Neural cell (in vitro differentiated cells): ENCODE measurements around the gene GPR3. TPM values are rescaled to one million over a fixed set of nuclear protein-coding genes. Genes with fewer than 3 reads are reported as not detected.

Experiments
- H2AFZ ChIP-seq: fragments of 200-600, 300-800 bp; sonication (generic), shearing (Covaris generic); 2 replicates; pipeline ENCODE4 v1.6.0; 2014; ENCODE audit warnings: low read depth, mild to moderate bottlenecking, antibody characterized with exemption, low read length, moderate library complexity
- H3F3A ChIP-seq: fragments of 200-600 bp; shearing (Covaris generic); 2 replicates; pipeline ENCODE4 v1.6.1; 2016; ENCODE audit warnings: mild to moderate bottlenecking, moderate library complexity, mixed read lengths, antibody characterized with exemption, low read length; ENCODE audit not compliant: insufficient read depth, poor library complexity, severe bottlenecking
- H3K27ac ChIP-seq: fragments of 200-600, 300-800 bp; sonication (generic), shearing (Covaris generic); 2 replicates; pipeline ENCODE4 v1.5.1; 2014; ENCODE audit warnings: mild to moderate bottlenecking, low read length, moderate library complexity
- H3K27me3 ChIP-seq: fragments of 300-800, 200-600 bp; sonication (generic), shearing (Covaris generic); 2 replicates; pipeline ENCODE4 v1.6.0; 2014; ENCODE audit warnings: mild to moderate bottlenecking, low read depth, low read length, moderate library complexity; ENCODE audit not compliant: insufficient read depth
- H3K36me3 ChIP-seq: fragments of 300-800, 200-600 bp; sonication (generic), shearing (Covaris generic); 2 replicates; pipeline ENCODE4 v1.5.1; 2014; ENCODE audit warnings: mild to moderate bottlenecking, antibody characterized with exemption, low read length, moderate library complexity; ENCODE audit not compliant: insufficient read depth
- H3K4me2 ChIP-seq: fragments of 300-800, 200-600 bp; sonication (generic), shearing (Covaris generic); 2 replicates; pipeline ENCODE4 v1.6.0; 2014; ENCODE audit warnings: mild to moderate bottlenecking, low read length
- H3K4me3 ChIP-seq: fragments of 300-800, 200-600 bp; sonication (generic), shearing (Covaris generic); 2 replicates; pipeline ENCODE4 v1.5.1; 2014; ENCODE audit warnings: mild to moderate bottlenecking, low read length, moderate library complexity
- H3K79me2 ChIP-seq: fragments of 200-600 bp; shearing (Covaris generic); replicated peaks from 2 replicates; pipeline ENCODE4 v1.6.0; 2014; ENCODE audit warnings: mild to moderate bottlenecking, low read length, moderate library complexity; ENCODE audit not compliant: insufficient read depth
- H3K9ac ChIP-seq: fragments of 300-800, 200-600 bp; sonication (generic), shearing (Covaris generic); 2 replicates; pipeline ENCODE4 v1.6.1; 2016; ENCODE audit warnings: mild to moderate bottlenecking, low read length, mixed read lengths
- H3K9me2 ChIP-seq: fragments of 200-600 bp; shearing (Covaris generic); 2 replicates; pipeline ENCODE4 v1.6.1; 2016; ENCODE audit warnings: mild to moderate bottlenecking, low read length, mixed read lengths; ENCODE audit not compliant: insufficient read depth
- H3K9me3 ChIP-seq: fragments of 200-600, 300-800 bp; sonication (generic), shearing (Covaris generic); 2 replicates; pipeline ENCODE4 v1.6.1; 2016; ENCODE audit warnings: mild to moderate bottlenecking, mixed run types, low read length, moderate library complexity, mixed read lengths
- H4K20me1 ChIP-seq: fragments of 200-600 bp; shearing (Covaris generic); 2 replicates; pipeline ENCODE4 v1.6.1; 2016; ENCODE audit warnings: mild to moderate bottlenecking, mixed run types; ENCODE audit not compliant: insufficient read depth
- EP300 ChIP-seq: fragments of 450-650 bp; conservative IDR thresholded peaks from 2 replicates; pipeline ENCODE4 v1.6.1; 2014; ENCODE audit warnings: antibody characterized with exemption, mild to moderate bottlenecking, moderate library complexity; ENCODE audit not compliant: poor library complexity, severe bottlenecking
- EZH2 ChIP-seq: fragments of 200-600, 300-800 bp; shearing (Covaris generic), sonication (generic); IDR thresholded peaks from 2 replicates; pipeline ENCODE4 v1.6.1; 2014; ENCODE audit warnings: antibody characterized with exemption, low read length, borderline replicate concordance, mild to moderate bottlenecking; ENCODE audit not compliant: insufficient read depth, poor library complexity, severe bottlenecking
- MXI1 ChIP-seq: fragments of 450-650 bp; conservative IDR thresholded peaks from 2 replicates; pipeline ENCODE4 v1.6.1; 2014; ENCODE audit warnings: antibody characterized with exemption, mild to moderate bottlenecking; ENCODE audit not compliant: poor library complexity, severe bottlenecking
- POLR2AphosphoS5 ChIP-seq: IDR thresholded peaks from 2 replicates; pipeline ENCODE4 v1.6.1; 2012
- RAD21 ChIP-seq: fragments of 450-650 bp; conservative IDR thresholded peaks from 2 replicates; pipeline ENCODE4 v1.6.1; 2014; ENCODE audit warnings: antibody characterized with exemption, mild to moderate bottlenecking, moderate library complexity
- SMC3 ChIP-seq: fragments of 450-650 bp; conservative IDR thresholded peaks from 2 replicates; pipeline ENCODE4 v1.6.1; 2014; ENCODE audit warnings: antibody characterized with exemption, mild to moderate bottlenecking, moderate library complexity; ENCODE audit not compliant: poor library complexity
- TAF1 ChIP-seq: IDR thresholded peaks from 2 replicates; pipeline ENCODE4 v1.6.1; 2012; ENCODE audit warnings: low read depth
- polyA plus RNA-seq: library from polyadenylated mRNA; depleted of rRNA; stranded (reverse); fragments of >200 nt; gene quantifications from 2 replicates; pipeline ENCODE4 v1.2.3, GENCODE V29; 2014
- TF ChIP-seq, protein P1 (sequence below): fragments of 450-650 bp; IDR thresholded peaks from 2 replicates; pipeline ENCODE4 v1.5.1; 2014; ENCODE audit warnings: antibody characterized with exemption, mild to moderate bottlenecking, moderate library complexity; ENCODE audit not compliant: poor library complexity, severe bottlenecking
- TF ChIP-seq, protein P2 (sequence below): IDR thresholded peaks from 2 replicates; pipeline ENCODE4 v1.6.1; 2012; ENCODE audit warnings: borderline replicate concordance

The GPR3 gene
- polyA plus RNA-seq, 1 donor from 2014 or later: 0.54 TPM

DNA sequence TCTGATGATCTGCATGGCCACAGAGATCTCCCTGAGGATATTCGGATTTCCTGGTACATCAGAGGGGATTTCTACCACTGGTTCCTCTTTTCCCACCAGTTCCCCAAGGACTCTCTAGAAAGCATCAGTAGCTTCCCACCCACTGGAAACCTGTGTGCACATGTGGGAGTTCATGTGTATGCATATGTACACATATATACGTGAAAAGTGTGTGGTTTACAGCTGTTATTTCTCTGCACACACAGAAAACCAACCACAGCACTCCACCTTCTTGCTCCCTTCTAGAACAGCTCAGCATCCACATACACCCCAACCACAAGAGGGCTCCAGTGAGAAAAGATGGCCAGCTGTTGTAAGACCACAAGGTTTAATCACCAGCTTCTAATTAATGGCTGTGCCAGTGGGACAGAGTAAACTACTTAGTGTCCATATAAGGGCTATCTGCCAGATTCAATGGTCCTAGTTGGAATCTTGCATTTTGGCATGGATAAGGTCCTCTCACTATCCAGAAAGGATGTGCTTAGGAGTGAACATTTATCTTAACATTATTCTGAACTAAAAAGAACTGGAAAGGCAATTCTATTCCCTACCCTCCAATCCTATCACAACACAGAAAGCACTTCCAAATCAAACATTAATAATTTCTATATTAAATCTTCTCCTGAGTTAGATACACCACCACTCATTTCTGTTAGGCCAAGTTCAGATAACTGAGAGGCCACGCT is 24.1 kb downstream of the GPR3 start:
- Histone ChIP-seq H2AFZ (no peak overlapping the region), H3K36me3 (no peaks in the 10 kb centered on the region), H3K9me3 (no peaks in the 10 kb centered on the region), H3K4me2 (no peak overlapping the region), H3K9me2 (no peaks in the 10 kb centered on the region), H4K20me1 (no peaks in the 10 kb centered on the region), H3K27ac (no peak overlapping the region), H3K27me3 (no peaks in the 10 kb centered on the region), H3F3A (no peaks in the 10 kb centered on the region), H3K79me2 (no peaks in the 10 kb centered on the region), H3K9ac (no peak overlapping the region), H3K4me3 (no peak overlapping the region)
- TF ChIP-seq RAD21: no peak
- no peak for TF ChIP-seq TAF1
- no peak for TF ChIP-seq EP300
- no peak for TF ChIP-seq POLR2AphosphoS5
- no peak for TF ChIP-seq EZH2
- TF ChIP-seq, protein P1, sequence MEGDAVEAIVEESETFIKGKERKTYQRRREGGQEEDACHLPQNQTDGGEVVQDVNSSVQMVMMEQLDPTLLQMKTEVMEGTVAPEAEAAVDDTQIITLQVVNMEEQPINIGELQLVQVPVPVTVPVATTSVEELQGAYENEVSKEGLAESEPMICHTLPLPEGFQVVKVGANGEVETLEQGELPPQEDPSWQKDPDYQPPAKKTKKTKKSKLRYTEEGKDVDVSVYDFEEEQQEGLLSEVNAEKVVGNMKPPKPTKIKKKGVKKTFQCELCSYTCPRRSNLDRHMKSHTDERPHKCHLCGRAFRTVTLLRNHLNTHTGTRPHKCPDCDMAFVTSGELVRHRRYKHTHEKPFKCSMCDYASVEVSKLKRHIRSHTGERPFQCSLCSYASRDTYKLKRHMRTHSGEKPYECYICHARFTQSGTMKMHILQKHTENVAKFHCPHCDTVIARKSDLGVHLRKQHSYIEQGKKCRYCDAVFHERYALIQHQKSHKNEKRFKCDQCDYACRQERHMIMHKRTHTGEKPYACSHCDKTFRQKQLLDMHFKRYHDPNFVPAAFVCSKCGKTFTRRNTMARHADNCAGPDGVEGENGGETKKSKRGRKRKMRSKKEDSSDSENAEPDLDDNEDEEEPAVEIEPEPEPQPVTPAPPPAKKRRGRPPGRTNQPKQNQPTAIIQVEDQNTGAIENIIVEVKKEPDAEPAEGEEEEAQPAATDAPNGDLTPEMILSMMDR: peak; percentile 27
- TF ChIP-seq, protein P2, sequence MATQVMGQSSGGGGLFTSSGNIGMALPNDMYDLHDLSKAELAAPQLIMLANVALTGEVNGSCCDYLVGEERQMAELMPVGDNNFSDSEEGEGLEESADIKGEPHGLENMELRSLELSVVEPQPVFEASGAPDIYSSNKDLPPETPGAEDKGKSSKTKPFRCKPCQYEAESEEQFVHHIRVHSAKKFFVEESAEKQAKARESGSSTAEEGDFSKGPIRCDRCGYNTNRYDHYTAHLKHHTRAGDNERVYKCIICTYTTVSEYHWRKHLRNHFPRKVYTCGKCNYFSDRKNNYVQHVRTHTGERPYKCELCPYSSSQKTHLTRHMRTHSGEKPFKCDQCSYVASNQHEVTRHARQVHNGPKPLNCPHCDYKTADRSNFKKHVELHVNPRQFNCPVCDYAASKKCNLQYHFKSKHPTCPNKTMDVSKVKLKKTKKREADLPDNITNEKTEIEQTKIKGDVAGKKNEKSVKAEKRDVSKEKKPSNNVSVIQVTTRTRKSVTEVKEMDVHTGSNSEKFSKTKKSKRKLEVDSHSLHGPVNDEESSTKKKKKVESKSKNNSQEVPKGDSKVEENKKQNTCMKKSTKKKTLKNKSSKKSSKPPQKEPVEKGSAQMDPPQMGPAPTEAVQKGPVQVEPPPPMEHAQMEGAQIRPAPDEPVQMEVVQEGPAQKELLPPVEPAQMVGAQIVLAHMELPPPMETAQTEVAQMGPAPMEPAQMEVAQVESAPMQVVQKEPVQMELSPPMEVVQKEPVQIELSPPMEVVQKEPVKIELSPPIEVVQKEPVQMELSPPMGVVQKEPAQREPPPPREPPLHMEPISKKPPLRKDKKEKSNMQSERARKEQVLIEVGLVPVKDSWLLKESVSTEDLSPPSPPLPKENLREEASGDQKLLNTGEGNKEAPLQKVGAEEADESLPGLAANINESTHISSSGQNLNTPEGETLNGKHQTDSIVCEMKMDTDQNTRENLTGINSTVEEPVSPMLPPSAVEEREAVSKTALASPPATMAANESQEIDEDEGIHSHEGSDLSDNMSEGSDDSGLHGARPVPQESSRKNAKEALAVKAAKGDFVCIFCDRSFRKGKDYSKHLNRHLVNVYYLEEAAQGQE: no peak
- TF ChIP-seq SMC3: no peak

DNA sequence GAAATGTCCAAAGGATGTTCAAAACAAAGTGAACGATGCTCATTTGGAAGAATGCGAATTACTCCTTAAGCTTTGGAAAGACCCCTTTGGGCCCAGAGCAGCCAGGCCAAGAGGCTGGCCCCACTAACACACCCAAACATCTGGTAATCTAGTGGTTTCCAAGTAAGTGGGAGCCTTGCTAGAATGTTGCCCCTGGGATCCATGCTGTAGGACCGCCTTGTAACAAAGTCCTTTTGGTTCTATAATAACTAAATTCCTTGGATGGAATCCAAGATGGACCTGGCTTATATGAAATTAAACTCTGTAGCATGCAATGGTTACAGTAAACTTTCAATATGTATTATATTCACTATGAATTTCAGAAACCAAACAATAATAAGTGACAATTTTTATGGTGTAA is 25.3 kb downstream of the GPR3 start:
- no peak overlapping the region for H3K4me3 ChIP-seq
- H3K36me3 ChIP-seq: no peaks in the 10 kb centered on the region
- no peak for TF ChIP-seq MXI1
- no peak for TF ChIP-seq EZH2
- no peak for TF ChIP-seq TAF1
- TF ChIP-seq POLR2AphosphoS5: no peak
- no peak for TF ChIP-seq RAD21
- TF ChIP-seq SMC3: no peak
- TF ChIP-seq, protein P2: no peak
- TF ChIP-seq, protein P1: no peak
- no peak for TF ChIP-seq EP300

More for the DNA sequence above, 25.3 kb downstream of the GPR3 start:
- H3K9me3 ChIP-seq: no peaks in the 10 kb centered on the region
- H2AFZ ChIP-seq: no peak overlapping the region
- H3K27me3 ChIP-seq: no peaks in the 10 kb centered on the region
- no peak overlapping the region for H3K27ac ChIP-seq
- no peaks in the 10 kb centered on the region for H4K20me1 ChIP-seq
- H3K9me2 ChIP-seq: no peaks in the 10 kb centered on the region
- H3F3A ChIP-seq: no peaks in the 10 kb centered on the region
- H3K9ac ChIP-seq: no peak overlapping the region
- H3K4me2 ChIP-seq: no peak overlapping the region
- no peaks in the 10 kb centered on the region for H3K79me2 ChIP-seq
